ENCODE results near the gene PDZD2. TPM values are rescaled to one million over a fixed set of nuclear protein-coding genes. Genes with fewer than 3 reads are reported as not detected.

Gene PDZD2
- total RNA-seq, 1 experiment from 2014 or later, result 23.0 TPM

DNA sequence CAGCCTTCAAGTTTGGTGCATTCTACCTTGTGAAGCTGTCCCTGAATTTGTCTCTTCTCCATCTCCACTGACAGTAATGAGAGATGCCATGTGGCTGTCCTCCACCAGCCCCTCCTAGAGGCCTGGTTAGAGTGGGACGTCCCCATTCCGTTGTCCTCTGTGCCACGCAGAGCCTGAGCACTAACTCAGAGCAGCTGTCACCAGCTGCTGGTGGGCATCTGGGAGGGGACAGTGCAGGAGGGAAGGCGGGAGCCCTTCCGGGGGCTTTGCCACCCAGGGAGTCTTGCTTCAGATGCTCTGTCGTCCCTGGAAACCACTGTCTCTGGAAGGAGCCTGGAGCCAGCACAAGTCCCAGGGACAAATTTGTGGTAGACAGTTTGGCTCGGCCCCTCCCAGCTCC, 78.6 kb downstream of the PDZD2 start:
- BruUV-seq (replicated peaks), result no TSS peak
- H3K27ac Mint-ChIP-seq (ENCODE audit: low read depth, unreplicated experiment), result no peak overlapping the region

DNA sequence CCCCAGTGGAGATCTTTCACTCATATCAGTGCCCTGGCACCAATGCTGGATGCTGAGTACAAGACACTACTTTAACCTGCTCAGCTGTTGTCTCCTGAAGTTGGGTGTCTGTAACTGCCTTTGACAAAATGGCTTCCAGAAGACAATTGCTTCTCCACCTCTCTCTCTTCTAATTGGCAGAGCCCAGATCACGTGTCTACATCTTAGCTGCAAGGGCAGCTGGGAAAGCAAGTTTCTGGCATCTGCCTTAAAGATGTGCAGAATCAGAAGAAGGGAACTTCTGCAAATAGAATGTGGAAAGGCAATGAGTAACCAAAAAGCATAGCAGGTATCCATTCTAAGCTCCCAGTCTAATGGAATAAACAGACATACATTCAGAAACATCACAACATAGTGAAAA, 81.1 kb downstream of the PDZD2 start:
- Mint-ChIP-seq H3K27me3 (ENCODE audit: insufficient read depth, unreplicated experiment) (peaks cover 25% of the 10 kb centered on the region), H3K4me1 (ENCODE audit: insufficient read depth, unreplicated experiment) (no peaks in the 10 kb centered on the region), H3K36me3 (ENCODE audit: insufficient read depth, unreplicated experiment) (no peaks in the 10 kb centered on the region), H3K9me3 (ENCODE audit: unreplicated experiment) (no peaks in the 10 kb centered on the region), H3K4me3 (ENCODE audit: unreplicated experiment) (no peak overlapping the region), H3K27ac (ENCODE audit: low read depth, unreplicated experiment) (no peak overlapping the region)
- DNase-seq (ENCODE audit: unreplicated experiment), result no peak
- POLR2A ChIA-PET, result interaction anchor here (1.3 kb wide), 1 partner anchor 36 kb away, joined by 6 read pairs; no protein-coding TSS in a partner anchor
- no peak for TF ChIP-seq CTCF (IDR thresholded peaks at IDR 0.05; ENCODE audit: unreplicated experiment)
- BruUV-seq (replicated peaks), result no TSS peak
- intact Hi-C loops (cut with micrococcal nuclease), result no loop called here
- CTCF ChIA-PET, result interaction anchor here (0.6 to 1.1 kb wide), 3 partner anchors 21 to 82 kb away, joined by 3 to 4 read pairs (median 4); no protein-coding TSS in a partner anchor

More for the DNA sequence above, 78.6 kb downstream of the PDZD2 start:
- TF ChIP-seq CTCF (IDR thresholded peaks at IDR 0.05; ENCODE audit: unreplicated experiment), result no peak
- H3K9me3 Mint-ChIP-seq (ENCODE audit: unreplicated experiment), result no peaks in the 10 kb centered on the region
- POLR2A ChIA-PET, result no interaction called here
- H3K4me3 Mint-ChIP-seq (ENCODE audit: unreplicated experiment), result no peak overlapping the region
- no peaks in the 10 kb centered on the region for H3K4me1 Mint-ChIP-seq (ENCODE audit: insufficient read depth, unreplicated experiment)
- no peak for DNase-seq (ENCODE audit: unreplicated experiment)
- CTCF ChIA-PET, result interaction anchor here (0.6 to 0.7 kb wide), 2 partner anchors 38 to 109 kb away, joined by 3 to 4 read pairs; no protein-coding TSS in a partner anchor
- intact Hi-C loops (cut with micrococcal nuclease), result no loop called here
- H3K27me3 Mint-ChIP-seq (ENCODE audit: insufficient read depth, unreplicated experiment), result peaks cover 24% of the 10 kb centered on the region
- no peaks in the 10 kb centered on the region for H3K36me3 Mint-ChIP-seq (ENCODE audit: insufficient read depth, unreplicated experiment)

DNA sequence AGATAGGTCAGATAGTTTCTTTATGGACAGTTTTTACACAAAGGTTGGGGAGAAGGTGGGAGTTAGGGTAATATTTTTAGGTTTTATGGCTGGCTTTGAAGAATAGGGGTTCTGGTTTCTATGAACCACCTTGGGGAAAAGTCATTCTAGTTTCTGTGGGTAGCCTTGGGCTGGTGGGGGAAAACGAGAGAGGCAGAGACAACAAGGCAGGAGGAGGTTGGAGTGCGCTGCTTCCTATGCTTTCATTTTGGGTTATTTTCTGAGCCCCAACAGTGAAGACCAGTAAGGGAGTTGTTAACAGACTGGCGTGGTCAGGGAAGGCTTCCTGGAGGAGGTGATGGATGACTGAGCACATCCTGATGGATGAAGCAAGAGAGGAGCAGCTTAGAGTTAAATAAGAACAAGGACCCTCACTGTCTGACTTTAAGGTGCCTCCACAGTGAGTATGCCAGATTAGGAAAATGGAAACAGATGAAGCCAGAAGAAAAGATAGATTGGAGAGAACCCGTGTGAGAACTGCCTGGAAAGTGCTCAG, 81.9 kb downstream of the PDZD2 start:
- ChIA-PET CTCF (interaction anchor here (0.6 to 1.1 kb wide), 2 partner anchors 22 to 83 kb away, joined by 3 to 4 read pairs; no protein-coding TSS in a partner anchor), POLR2A (no interaction called here)
- no TSS peak for BruUV-seq (replicated peaks)
- peak overlapping the region; percentile 43 for H3K27ac Mint-ChIP-seq (ENCODE audit: low read depth, unreplicated experiment)
- no peaks in the 10 kb centered on the region for H3K9me3 Mint-ChIP-seq (ENCODE audit: unreplicated experiment)
- H3K4me3 Mint-ChIP-seq (ENCODE audit: unreplicated experiment), result no peak overlapping the region
- no peaks in the 10 kb centered on the region for H3K4me1 Mint-ChIP-seq (ENCODE audit: insufficient read depth, unreplicated experiment)
- H3K36me3 Mint-ChIP-seq (ENCODE audit: insufficient read depth, unreplicated experiment), result no peaks in the 10 kb centered on the region
- H3K27me3 Mint-ChIP-seq (ENCODE audit: insufficient read depth, unreplicated experiment), result peaks cover 25% of the 10 kb centered on the region
- TF ChIP-seq CTCF (IDR thresholded peaks at IDR 0.05; ENCODE audit: unreplicated experiment), result no peak
- DNase-seq (ENCODE audit: unreplicated experiment), result no peak
- intact Hi-C loops (cut with micrococcal nuclease), result no loop called here

- H3K27ac Mint-ChIP-seq (ENCODE audit: low read depth, unreplicated experiment), result no peak overlapping the region
- peaks cover 25% of the 10 kb centered on the region for H3K27me3 Mint-ChIP-seq (ENCODE audit: insufficient read depth, unreplicated experiment)
- ChIA-PET POLR2A (no interaction called here), CTCF (no interaction called here)
- DNase-seq (ENCODE audit: unreplicated experiment), result no peak
- H3K36me3 Mint-ChIP-seq (ENCODE audit: insufficient read depth, unreplicated experiment), result no peaks in the 10 kb centered on the region
- intact Hi-C loops (cut with micrococcal nuclease), result no loop called here
- no peak overlapping the region for H3K4me3 Mint-ChIP-seq (ENCODE audit: unreplicated experiment)
- no peaks in the 10 kb centered on the region for H3K4me1 Mint-ChIP-seq (ENCODE audit: insufficient read depth, unreplicated experiment)
- no peaks in the 10 kb centered on the region for H3K9me3 Mint-ChIP-seq (ENCODE audit: unreplicated experiment)
- no peak for TF ChIP-seq CTCF (IDR thresholded peaks at IDR 0.05; ENCODE audit: unreplicated experiment)
- no TSS peak for BruUV-seq (replicated peaks)
Observed at GRCh38 chr5:31722111-31722510, 83.2 kb downstream of the PDZD2 start.
